ENCODE measurements around the gene SEC24C.
A peak's percentile ranks its signal among the peaks of the same experiment; 100 is the strongest.
"Not testable (repeated sequence)": the region's sequence is repeated elsewhere in the genome, so short reads cannot be mapped to it uniquely, and the experiment has no call there.

Gene SEC24C

DNA sequence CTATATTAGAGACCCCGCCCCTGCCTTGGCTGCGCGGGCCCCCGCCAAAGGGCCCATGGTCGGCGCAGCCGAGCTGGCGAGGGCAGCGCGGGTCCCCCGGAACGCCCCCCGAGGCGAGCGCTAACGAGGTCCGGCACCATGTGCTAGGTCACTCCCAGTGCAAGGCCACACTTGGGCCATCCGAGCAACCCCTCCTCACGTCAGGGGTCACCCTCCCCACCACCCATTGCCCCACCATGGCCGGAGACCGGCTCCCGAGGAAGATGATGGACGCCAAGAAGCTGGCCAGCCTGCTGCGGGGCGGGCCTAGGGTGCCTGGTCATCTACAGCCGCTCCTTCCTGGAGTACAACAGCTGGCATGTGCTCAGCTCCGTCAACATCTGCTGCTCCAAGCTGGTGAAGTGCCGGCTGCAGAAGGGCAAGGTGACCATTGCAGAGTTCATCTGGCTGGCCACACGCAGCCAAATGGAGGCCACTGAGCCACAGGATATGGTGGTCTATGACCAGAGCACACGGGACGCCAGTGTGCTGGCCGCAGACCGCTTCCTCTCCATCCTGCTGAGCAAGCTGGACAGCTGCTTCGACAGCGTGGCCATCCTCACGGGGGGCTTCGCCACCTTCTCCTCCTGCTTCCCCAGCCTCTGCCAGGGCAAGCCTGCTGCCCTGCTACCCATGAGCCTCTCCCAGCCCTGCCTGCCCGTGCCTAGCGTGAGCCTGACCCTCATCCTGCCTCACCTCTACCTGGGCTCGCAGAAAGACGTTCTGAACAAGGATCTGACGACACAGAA lies 12.4 kb upstream of the SEC24C start:
- DNase-seq (ENCODE audit: low read depth in 2 of 2), result no peak

DNA sequence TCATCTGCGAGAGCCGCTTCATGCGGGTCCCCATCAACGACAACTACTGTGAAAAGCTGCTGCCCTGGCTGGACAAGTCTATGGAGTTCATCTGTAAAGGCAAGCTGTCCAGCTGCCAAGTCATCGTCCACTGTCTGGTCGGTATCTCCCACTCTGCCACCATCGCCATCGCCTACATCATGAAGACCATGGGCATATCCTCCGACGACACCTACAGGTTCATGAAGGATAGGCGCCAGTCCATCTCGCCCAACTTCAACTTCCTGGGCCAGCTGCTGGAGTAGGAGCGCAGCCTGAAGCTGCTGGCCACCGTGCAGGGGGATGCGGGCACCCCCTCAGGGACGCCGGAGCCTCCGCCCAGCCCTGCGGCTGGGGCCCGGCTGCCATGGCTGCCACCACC lies 11.7 kb upstream of the SEC24C start:
- no peak for DNase-seq (ENCODE audit: low read depth in 2 of 2)

GRCh38 chr10:73732931-73733623 lies 11.1 kb upstream of the SEC24C start:
- no peak for DNase-seq (ENCODE audit: low read depth in 2 of 2)

DNA sequence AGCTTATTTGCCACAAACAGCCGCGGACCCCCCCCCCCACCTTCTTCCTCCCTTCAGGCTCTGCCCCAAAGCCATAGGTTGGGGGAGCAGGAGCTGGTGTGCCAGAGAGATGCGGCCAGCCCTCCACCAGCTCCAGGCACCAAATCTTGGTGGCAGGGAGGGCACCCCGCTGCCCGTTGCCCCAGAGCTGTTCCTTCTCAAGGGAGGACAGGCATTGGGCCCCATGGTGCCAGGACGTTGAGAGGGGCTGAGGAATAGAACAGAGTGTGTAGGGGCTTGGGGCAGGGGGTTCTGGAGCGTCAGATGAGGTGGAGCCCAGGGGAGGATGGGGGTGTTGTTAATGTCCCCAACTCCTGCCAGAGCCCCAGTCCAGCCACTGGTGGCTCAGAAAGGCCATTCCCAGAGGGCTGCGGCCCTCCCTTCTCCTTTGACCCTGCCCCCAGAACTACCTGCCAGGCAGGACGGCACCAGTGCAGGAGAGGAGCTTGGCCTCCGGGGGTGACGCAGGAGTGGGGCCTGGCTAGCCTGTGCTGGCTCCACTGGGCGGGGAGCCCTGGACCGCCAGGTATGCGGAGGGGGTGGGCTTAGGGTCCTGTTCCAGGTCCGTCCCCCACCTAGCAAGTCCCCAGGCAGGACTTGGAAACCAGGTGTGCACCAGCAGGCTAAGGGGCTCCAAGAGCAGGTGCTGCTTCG lies 10.0 kb upstream of the SEC24C start:
- DNase-seq (ENCODE audit: low read depth in 2 of 2), result no peak

DNA sequence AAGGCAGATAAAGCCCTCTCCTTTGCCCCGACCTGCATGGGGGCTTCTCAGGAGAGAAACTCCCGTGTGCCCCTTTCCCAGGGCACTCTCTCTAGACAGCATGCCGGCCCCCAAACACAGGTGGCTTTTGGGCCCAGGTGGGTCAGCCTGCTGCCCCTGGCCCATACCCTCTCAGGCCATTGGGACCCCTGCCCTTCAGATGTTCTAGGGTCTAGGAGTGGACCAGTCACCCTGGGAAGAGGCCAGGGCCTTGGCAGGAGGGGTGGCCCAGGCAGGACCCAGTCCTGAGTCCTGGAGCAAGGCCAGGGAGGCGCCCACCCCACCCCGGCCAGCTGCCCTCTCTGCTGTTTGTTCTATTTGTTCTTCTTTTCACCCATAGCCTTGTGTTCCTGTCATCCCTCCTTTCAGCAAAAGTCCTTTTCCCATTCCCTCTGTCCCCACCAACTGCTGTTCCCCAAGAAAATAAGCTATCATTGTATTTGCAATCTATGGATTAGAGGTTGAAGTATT lies 9.3 kb upstream of the SEC24C start:
- DNase-seq (ENCODE audit: low read depth in 2 of 2), result no peak

DNA sequence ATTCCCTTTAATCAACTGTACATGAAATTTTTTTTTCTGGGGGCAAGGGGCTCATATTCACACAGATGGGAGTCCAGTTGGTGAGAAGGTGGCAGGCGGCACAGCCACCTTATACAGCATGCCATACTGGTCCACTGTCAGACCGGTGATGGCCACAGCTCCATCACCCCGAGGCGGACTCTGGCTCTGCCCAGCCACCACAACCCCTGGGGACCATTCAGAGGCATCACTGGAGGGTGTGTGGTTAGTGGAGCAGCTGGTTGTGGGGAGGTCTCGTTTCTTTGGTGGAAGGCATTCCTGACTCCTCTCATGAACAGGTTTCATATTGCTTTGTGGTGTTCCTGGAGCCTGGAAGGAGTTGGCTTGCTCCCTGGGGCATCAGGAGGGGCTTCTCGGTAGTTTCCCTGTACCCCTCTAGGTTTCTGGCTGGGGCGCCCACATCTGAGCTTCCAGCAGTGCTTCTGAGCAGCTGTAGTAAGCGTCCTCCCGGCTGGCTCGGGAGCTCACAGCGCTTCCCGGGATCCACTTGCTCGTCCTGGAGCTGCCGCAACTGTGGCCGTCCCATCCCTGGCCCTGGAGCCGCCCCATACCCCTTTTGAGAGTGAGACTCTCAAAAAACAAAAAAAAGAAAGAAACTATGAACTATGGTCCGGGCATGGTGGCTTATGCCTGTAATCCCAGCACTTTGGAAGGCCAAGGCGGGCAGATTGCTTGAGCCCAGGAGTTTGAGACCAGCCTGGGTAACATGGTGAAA lies 3.5 kb upstream of the SEC24C start:
- not testable (repeated sequence) for DNase-seq (ENCODE audit: low read depth in 2 of 2)

DNA sequence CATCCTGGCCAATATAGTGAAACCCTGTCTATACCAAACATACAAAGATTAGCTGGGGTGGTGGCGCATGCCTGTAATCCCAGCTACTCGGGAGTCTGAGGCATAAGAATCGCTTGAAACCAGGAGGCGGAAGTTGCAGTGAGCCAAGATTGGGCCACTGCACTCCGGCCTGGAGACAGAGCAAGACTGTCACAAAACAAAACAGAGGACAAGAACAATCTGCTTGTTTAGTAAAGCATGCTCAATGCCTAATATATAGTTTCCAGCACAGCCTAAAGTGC lies 1.8 kb upstream of the SEC24C start:
- no peak for DNase-seq (ENCODE audit: low read depth in 2 of 2)

- DNase-seq (ENCODE audit: low read depth in 2 of 2), result no peak
These were observed 756 bp upstream of the SEC24C start for GRCh38 chr10:73743327-73743904.

- peak in 1 of 2 donors; percentile 55 for DNase-seq (ENCODE audit: low read depth in 2 of 2)
These were observed 448 bp downstream of the SEC24C start for GRCh38 chr10:73744664-73744975.

DNA sequence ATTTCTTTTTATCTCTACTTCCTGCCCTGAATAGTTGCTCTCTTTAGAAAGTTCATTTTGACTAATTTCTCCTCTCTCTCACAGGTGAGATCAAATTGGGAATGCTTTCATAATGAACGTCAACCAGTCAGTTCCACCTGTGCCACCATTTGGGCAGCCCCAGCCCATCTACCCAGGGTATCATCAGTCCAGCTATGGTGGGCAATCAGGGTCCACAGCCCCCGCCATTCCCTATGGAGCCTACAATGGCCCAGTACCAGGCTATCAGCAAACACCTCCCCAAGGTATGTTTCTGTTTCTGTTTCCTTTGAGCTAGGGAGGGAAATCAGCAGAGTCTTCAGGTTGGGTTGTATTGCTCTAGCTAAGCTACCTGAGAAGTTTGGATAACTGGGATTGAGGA lies 2.5 kb downstream of the SEC24C start:
- no peak for DNase-seq (ENCODE audit: low read depth in 2 of 2)

DNA sequence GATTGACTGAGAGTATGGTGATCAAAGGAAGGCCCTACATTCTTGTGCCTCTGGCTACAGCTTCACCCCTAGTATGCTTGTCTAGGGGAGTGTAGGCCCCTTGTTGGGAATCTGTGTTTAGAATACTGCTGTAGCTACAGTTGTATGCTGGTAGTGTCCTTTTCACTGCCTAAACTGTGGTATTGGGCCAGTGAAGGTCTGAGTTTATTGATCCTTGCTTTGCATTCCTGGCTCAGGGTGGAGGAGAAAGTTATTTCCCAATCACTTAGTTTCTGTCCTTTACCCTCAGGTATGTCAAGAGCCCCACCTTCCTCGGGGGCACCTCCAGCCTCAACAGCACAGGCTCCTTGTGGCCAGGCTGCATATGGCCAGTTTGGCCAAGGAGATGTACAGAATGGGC lies 6.6 kb downstream of the SEC24C start:
- DNase-seq (ENCODE audit: low read depth in 2 of 2), result no peak

- DNase-seq (ENCODE audit: low read depth in 2 of 2), result no peak
These were observed 12.0 kb downstream of the SEC24C start for GRCh38 chr10:73756183-73756582.

DNA sequence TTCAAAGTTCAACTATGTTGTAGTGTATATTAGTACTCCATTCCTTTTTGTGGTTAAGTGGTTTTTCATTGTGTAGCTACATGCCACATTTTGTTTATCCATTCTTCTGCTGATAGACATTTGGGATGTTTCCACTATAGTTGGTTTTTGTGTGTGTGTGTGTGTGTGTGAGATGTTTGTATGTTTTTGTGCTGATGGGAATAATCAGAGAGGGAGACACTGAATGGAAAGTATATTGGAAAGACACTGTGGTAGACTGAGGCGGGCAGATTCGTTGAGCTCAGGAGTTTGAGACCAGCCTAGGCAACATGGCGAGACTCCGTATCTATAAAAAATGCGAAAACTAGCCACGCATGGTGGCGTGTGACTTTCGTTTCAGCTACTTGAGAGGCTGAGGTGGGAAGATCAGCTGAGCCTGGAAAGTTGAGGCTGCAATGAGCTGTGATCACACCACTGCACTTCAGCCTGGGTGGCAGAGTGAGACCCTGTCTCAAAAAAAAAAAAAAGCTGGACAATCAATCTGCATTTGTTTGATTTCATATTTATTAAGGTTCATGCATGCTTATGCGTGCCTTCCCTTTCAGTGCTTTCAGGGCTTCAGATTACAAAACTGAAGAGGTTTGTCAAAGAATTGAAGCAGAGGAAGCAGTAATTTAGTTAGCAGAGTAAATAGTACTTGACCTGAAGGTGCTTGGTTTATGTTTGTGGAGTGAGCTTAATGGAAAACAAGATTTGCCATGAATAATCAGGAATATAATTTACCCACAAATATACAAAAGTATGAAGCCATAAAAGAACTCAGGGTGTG lies 14.7 kb downstream of the SEC24C start:
- no peak for DNase-seq (ENCODE audit: low read depth in 2 of 2)

DNA sequence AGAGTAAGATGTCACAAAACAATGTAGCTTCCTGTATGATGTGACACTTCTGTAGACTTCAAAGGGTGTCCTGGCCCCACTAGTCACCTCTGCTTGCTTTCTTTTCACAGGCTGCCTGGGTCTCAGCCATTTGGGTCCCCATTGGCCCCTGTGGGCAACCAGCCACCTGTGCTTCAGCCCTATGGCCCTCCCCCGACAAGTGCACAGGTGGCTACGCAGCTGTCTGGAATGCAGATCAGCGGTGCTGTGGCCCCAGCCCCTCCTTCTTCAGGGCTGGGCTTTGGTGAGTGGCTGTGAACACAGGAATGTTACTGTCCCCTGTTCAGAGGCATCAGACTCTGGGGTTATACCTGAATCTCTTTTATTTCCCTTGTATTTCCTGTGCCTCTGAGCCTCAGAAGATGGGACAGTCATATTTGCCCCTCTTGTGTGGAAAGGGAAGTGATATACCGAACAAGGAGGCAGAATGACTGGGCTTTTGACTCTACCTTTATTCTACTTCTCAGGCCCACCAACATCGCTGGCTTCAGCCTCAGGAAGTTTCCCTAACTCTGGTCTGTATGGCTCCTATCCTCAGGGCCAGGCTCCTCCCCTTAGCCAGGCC lies 15.4 kb downstream of the SEC24C start:
- no peak for DNase-seq (ENCODE audit: low read depth in 2 of 2)

DNA sequence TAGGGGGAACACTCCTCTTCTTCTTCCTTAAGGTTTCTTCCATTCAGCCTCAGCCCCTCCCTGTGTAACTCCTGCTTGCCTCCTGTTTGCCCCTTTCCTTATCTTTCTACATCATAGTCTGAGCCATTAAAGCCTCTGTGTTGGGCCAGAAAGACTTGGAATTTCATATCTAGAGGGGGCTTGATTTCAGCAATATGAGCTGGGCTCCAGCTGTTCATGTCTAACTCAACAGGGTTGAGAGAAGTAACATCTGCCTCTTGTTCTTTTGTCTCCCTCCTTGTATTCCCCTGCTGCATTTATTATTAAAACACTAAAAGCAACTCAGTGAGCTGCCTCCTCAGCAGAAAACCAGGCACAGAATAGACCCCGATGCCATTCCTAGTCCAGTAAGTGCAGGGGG lies 17.6 kb downstream of the SEC24C start:
- DNase-seq (ENCODE audit: low read depth in 2 of 2), result no peak

DNA sequence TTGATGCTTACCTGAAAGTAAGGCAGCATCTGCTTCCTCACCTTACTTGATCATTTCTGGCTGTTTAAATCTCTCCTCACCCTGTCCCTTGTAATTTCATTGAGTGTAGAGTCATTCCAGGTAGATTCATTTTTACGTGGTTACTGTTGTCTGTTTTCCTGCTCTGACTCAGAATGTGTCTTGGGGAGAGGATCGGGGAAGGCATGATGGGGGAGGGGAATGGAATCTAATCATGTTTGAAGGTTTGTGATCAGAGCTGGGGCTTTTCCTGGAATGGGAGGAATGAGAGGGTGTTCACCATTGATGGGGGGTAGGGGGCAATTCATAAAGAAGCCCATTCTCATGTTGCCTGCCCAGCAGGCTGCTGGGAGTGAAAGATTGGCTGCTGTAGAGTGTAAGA lies 18.7 kb downstream of the SEC24C start:
- no peak for DNase-seq (ENCODE audit: low read depth in 2 of 2)

DNA sequence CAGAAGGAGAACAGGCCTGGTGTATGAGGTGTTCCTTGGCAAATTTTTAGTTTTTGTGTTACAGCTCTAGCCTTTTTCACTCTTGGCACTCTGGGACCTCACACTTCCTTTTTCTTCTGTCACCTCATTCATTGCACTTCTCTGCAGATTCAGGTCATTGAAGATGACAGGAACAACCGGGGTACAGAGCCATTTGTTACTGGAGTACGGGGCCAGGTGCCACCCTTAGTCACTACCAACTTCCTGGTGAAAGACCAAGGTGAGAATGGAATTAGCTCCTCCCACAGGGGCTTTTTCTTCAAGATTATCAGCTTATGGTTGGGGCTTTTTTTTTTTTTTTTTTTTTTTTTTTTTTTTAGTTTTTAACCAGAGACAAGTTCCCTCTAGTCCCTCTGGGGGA lies 19.2 kb downstream of the SEC24C start:
- DNase-seq (ENCODE audit: low read depth in 2 of 2), result no peak

GRCh38 chr10:73765066-73765465 lies 20.9 kb downstream of the SEC24C start:
- no peak for DNase-seq (ENCODE audit: low read depth in 2 of 2)

GRCh38 chr10:73768881-73769280 lies 24.7 kb downstream of the SEC24C start:
- peak in 1 of 2 donors; percentile 57 for DNase-seq (ENCODE audit: low read depth in 2 of 2)

- no peak for DNase-seq (ENCODE audit: low read depth in 2 of 2)
These were observed 25.2 kb downstream of the SEC24C start for GRCh38 chr10:73769396-73769795.
